ENCODE measurements around the gene FAM3C.

The FAM3C gene

GRCh38 chr7:121416533-121416932, 20.4 kb upstream of the FAM3C start:
- no peak for TF ChIP-seq CTCF (IDR thresholded peaks at IDR 0.05)

- TF ChIP-seq CTCF (IDR thresholded peaks at IDR 0.05) = no peak
These were observed 18.3 kb upstream of the FAM3C start for GRCh38 chr7:121414436-121414835.

GRCh38 chr7:121411597-121411979, 15.5 kb upstream of the FAM3C start:
- TF ChIP-seq CTCF (IDR thresholded peaks at IDR 0.05) = no peak

- TF ChIP-seq CTCF (IDR thresholded peaks at IDR 0.05) = no peak
These were observed 14.9 kb upstream of the FAM3C start for GRCh38 chr7:121410829-121411596.

GRCh38 chr7:121406944-121407343, 10.8 kb upstream of the FAM3C start:
- no peak for TF ChIP-seq CTCF (IDR thresholded peaks at IDR 0.05)

- TF ChIP-seq CTCF (IDR thresholded peaks at IDR 0.05) = no peak
These were observed 10.4 kb upstream of the FAM3C start for GRCh38 chr7:121406461-121406860.

- no peak for TF ChIP-seq CTCF (IDR thresholded peaks at IDR 0.05)
These were observed 8.2 kb upstream of the FAM3C start for GRCh38 chr7:121404348-121404747.

- no peak for TF ChIP-seq CTCF (IDR thresholded peaks at IDR 0.05)
These were observed 6.6 kb upstream of the FAM3C start for GRCh38 chr7:121402701-121403100.

All from LNCAP (cell line).